ENCODE results near the gene NOP53.

DNA sequence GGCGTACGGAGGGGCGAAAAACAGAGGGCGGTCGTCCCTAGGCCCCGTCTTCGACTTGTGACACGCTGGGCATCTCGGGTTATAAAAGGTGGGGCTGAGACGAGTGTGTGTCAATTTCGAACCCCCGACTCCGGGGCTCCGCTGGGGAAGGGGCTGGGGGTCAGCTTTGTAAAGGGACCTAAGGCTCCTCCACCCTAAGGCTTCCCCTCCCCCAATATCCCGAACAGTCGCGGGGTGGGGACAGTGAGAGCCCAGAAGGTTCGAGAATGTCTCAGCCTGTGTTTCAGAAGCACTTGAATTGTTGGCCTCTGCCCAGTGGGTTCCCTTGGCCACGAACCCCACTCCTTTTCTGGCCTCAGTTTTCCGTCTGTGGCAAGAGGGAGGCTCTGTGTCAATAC lies 33.6 kb downstream of the NOP53 start:
- TF ChIP-seq, protein P1, sequence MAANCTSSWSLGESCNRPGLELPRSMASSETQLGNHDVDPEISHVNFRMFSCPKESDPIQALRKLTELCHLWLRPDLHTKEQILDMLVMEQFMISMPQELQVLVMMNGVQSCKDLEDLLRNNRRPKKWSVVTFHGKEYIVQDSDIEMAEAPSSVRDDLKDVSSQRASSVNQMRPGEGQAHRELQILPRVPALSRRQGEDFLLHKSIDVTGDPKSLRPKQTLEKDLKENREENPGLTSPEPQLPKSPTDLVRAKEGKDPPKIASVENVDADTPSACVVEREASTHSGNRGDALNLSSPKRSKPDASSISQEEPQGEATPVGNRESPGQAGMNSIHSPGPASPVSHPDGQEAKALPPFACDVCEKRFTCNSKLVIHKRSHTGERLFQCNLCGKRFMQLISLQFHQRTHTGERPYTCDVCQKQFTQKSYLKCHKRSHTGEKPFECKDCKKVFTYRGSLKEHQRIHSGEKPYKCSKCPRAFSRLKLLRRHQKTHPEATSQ (CRISPR knock-in tag; IDR thresholded peaks at IDR 0.05; ENCODE audit: borderline replicate concordance) = no peak
- TF ChIP-seq ARNT (IDR thresholded peaks at IDR 0.05) (no peak), POLR2A (IDR thresholded peaks at IDR 0.05; ENCODE audit: insufficient read depth in 1 of 2, low read depth in 2 of 2, low read length in 2 of 2) (no peak), BHLHE40 (IDR thresholded peaks at IDR 0.05; ENCODE audit: low read length) (no peak), NCOR1 (IDR thresholded peaks at IDR 0.05; ENCODE audit: borderline replicate concordance, low read length) (no peak), CENPX (CRISPR knock-in tag; IDR thresholded peaks at IDR 0.05) (no peak)
